ENCODE measurements around the gene TMEM242. TPM values are rescaled to one million over a fixed set of nuclear protein-coding genes. Genes with fewer than 3 reads are reported as not detected.

Gene TMEM242
- total and polyA plus RNA-seq, 2 donors (not counting 1 experiment from before 2014, with no cell fraction given), result 6.3 to 24.1 TPM

- Mint-ChIP-seq H3K4me3 (no peak overlapping the region), H3K27ac (no peak overlapping the region), H3K9me3 (ENCODE audit: insufficient read depth) (peaks cover 2% of the 10 kb centered on the region), H3K4me1 (peaks cover 14% of the 10 kb centered on the region), H3K27me3 (peaks cover 44% of the 10 kb centered on the region)
- CTCF ChIA-PET, result no interaction called here
- H3K27ac ChIP-seq (ENCODE audit: low read length in 2 of 2), result no peak overlapping the region
- WGBS (ENCODE audit: insufficient coverage), result no CpG with 5 or more reads among the region's 1 CpG
- no peak overlapping the region for H2AFZ ChIP-seq (ENCODE audit: insufficient read depth, low read depth, low read length, poor library complexity, severe bottlenecking)
- H3K4me1 ChIP-seq (ENCODE audit: control insufficient read depth in 2 of 2, insufficient read depth in 2 of 2, low read length in 2 of 2), result peaks cover 15 to 16% of the 10 kb centered on the region in 2 donors
- no peak overlapping the region for H3K4me2 ChIP-seq (replicated peaks; ENCODE audit: low read depth, low read length, poor library complexity, severe bottlenecking)
- TF ChIP-seq EZH2 (IDR thresholded peaks at IDR 0.05; ENCODE audit: borderline replicate concordance, insufficient read depth, low read depth, low read length, poor library complexity, severe bottlenecking) (no peak), CTCF (IDR thresholded peaks at IDR 0.05) (no peak)
- intact Hi-C loops (cut with micrococcal nuclease), result loop anchor here (5.0 kb wide), 1 partner anchor 42 kb away; the partner anchor contains the start of gene TMEM242
- POLR2A ChIA-PET, result interaction anchor here (0.7 kb wide), 1 partner anchor 205 kb away, joined by 9 read pairs; no protein-coding TSS in a partner anchor
- H4K20me1 ChIP-seq (ENCODE audit: control insufficient read depth, insufficient read depth, low read length, poor library complexity, severe bottlenecking), result no peaks in the 10 kb centered on the region
- no peak overlapping the region for H3K9ac ChIP-seq (ENCODE audit: low read length)
- DNase-seq (no peak), ATAC-seq (ENCODE audit: low read depth) (no peak)
- H3K36me3 ChIP-seq (replicated peaks in 1 of 2; ENCODE audit: control extremely low read depth in 1 of 2, control insufficient read depth in 1 of 2, extremely low read depth in 1 of 2, insufficient read depth in 2 of 2, low read length in 1 of 2), result no peaks in the 10 kb centered on the region
- H3K27me3 ChIP-seq (replicated peaks in 1 of 4; ENCODE audit: control extremely low read depth in 1 of 4, control insufficient read depth in 3 of 4, insufficient read depth in 4 of 4, low read length in 3 of 4), result peaks cover 2 to 47% (median 44%) of the 10 kb centered on the region in 4 experiments
- H3K79me2 ChIP-seq (ENCODE audit: control insufficient read depth, insufficient read depth, low read length), result no peaks in the 10 kb centered on the region
- no peak overlapping the region for H3K4me3 ChIP-seq (ENCODE audit: control extremely low read depth in 1 of 5, extremely low read depth in 1 of 5, insufficient read depth in 1 of 5, low read depth in 2 of 5, low read length in 4 of 5)
- peaks cover 0 to 15% (median 2%) of the 10 kb centered on the region in 3 donors for H3K9me3 ChIP-seq (ENCODE audit: control extremely low read depth in 1 of 3, control insufficient read depth in 2 of 3, insufficient read depth in 1 of 3, low read length in 2 of 3)
Observed at GRCh38 chr6:157364705-157365104, 41.4 kb upstream of the TMEM242 start.

GRCh38 chr6:157361886-157362285, 38.6 kb upstream of the TMEM242 start:
- Mint-ChIP-seq H3K4me3 (no peak overlapping the region), H3K4me1 (no peaks in the 10 kb centered on the region), H3K9me3 (ENCODE audit: insufficient read depth) (no peaks in the 10 kb centered on the region), H3K27ac (no peak overlapping the region), H3K27me3 (peaks cover 51% of the 10 kb centered on the region)
- ATAC-seq (ENCODE audit: low read depth) (no peak), DNase-seq (no peak)
- Histone ChIP-seq H3K9me3 (ENCODE audit: control extremely low read depth in 1 of 3, control insufficient read depth in 2 of 3, insufficient read depth in 1 of 3, low read length in 2 of 3) (peaks cover 0 to 4% (median 0%) of the 10 kb centered on the region in 3 donors), H3K4me1 (ENCODE audit: control insufficient read depth in 2 of 2, insufficient read depth in 2 of 2, low read length in 2 of 2) (no peaks in the 10 kb centered on the region), H3K27me3 (replicated peaks in 1 of 4; ENCODE audit: control extremely low read depth in 1 of 4, control insufficient read depth in 3 of 4, insufficient read depth in 4 of 4, low read length in 3 of 4) (peaks cover 2 to 59% (median 43%) of the 10 kb centered on the region in 4 experiments), H3K9ac (ENCODE audit: low read length) (no peak overlapping the region), H3K27ac (ENCODE audit: low read length in 2 of 2) (no peak overlapping the region), H2AFZ (ENCODE audit: insufficient read depth, low read depth, low read length, poor library complexity, severe bottlenecking) (no peak overlapping the region), H4K20me1 (ENCODE audit: control insufficient read depth, insufficient read depth, low read length, poor library complexity, severe bottlenecking) (no peaks in the 10 kb centered on the region), H3K36me3 (replicated peaks in 1 of 2; ENCODE audit: control extremely low read depth in 1 of 2, control insufficient read depth in 1 of 2, extremely low read depth in 1 of 2, insufficient read depth in 2 of 2, low read length in 1 of 2) (no peaks in the 10 kb centered on the region), H3K4me3 (ENCODE audit: control extremely low read depth in 1 of 5, extremely low read depth in 1 of 5, insufficient read depth in 1 of 5, low read depth in 2 of 5, low read length in 4 of 5) (no peak overlapping the region), H3K4me2 (replicated peaks; ENCODE audit: low read depth, low read length, poor library complexity, severe bottlenecking) (no peak overlapping the region), H3K79me2 (ENCODE audit: control insufficient read depth, insufficient read depth, low read length) (no peaks in the 10 kb centered on the region)
- TF ChIP-seq CTCF (IDR thresholded peaks at IDR 0.05) (no peak), EZH2 (IDR thresholded peaks at IDR 0.05; ENCODE audit: borderline replicate concordance, insufficient read depth, low read depth, low read length, poor library complexity, severe bottlenecking) (no peak)
- ChIA-PET CTCF (interaction anchor here (1.2 to 1.3 kb wide), 2 partner anchors 47 to 271 kb away, joined by 3 read pairs; no protein-coding TSS in a partner anchor), POLR2A (no interaction called here)
- WGBS (ENCODE audit: insufficient coverage), result 48% methylated on average over 3 of the region's 3 CpGs
- intact Hi-C loops (cut with micrococcal nuclease), result no loop called here
